Sigmoid colon (tissue), 4 donors: ENCODE data around the gene EFHC2.

Experiments used
- CTCF ChIP-seq, 4 experiments: fragments of 450-650 bp in 3 of 4; fragments of 200-600 bp in 1 of 4; IDR thresholded peaks; one replicate each; pipeline ENCODE4 v1.5.1; 2016 to 2019; ENCODE audit warnings: antibody characterized with exemption in 4 of 4, mild to moderate bottlenecking in 3 of 4, moderate library complexity in 2 of 4
- EP300 ChIP-seq, 4 donors: sonication (generic); formaldehyde crosslinking; IDR thresholded peaks; one replicate each; pipeline ENCODE4 v1.6.1; 2017; ENCODE audit warnings: antibody characterized with exemption in 4 of 4
- POLR2A ChIP-seq, 2 donors: fragments of 450-650 bp; IDR thresholded peaks; one replicate each; pipeline ENCODE4 v1.6.1; 2016; ENCODE audit warnings: antibody characterized with exemption in 2 of 2, mild to moderate bottlenecking in 2 of 2, moderate library complexity in 2 of 2
- POLR2AphosphoS5 ChIP-seq, 4 donors: sonication (generic); formaldehyde crosslinking; IDR thresholded peaks; one replicate each; pipeline ENCODE4 v1.6.1; 2017; ENCODE audit warnings: antibody characterized with exemption in 4 of 4

GRCh38 chrX:44343412-44344141, at the start of gene EFHC2:
- TF ChIP-seq CTCF (IDR thresholded peaks at IDR 0.05) (no peak), POLR2AphosphoS5 (IDR thresholded peaks at IDR 0.05) (no peak), EP300 (IDR thresholded peaks at IDR 0.05) (no peak), POLR2A (IDR thresholded peaks at IDR 0.05) (no peak)
